ENCODE measurements around the gene METTL3. TPM values are rescaled to one million over a fixed set of nuclear protein-coding genes. Genes with fewer than 3 reads are reported as not detected.

METTL3 gene
- total and polyA plus RNA-seq, 2 donors (not counting 3 experiments of a cell fraction or from before 2014, with no cell fraction given) = 65.0 to 85.3 TPM

- ChIA-PET CTCF (interaction anchor here (1.7 kb wide), 1 partner anchor 35 kb away, joined by 5 read pairs; no protein-coding TSS in a partner anchor), POLR2A (no interaction called here)
These were observed 22.2 kb upstream of the METTL3 start for GRCh38 chr14:21533294-21533693.

More at GRCh38 chr14:21533294-21533693, 22.2 kb upstream of the METTL3 start:
- Histone ChIP-seq H3K4me3 (replicated peaks in 1 of 3; ENCODE audit: insufficient read depth in 1 of 3, low read depth in 1 of 3, low read length in 3 of 3) (no peak overlapping the region), H3K36me3 (ENCODE audit: control insufficient read depth in 2 of 2, extremely low read depth in 1 of 2, insufficient read depth in 2 of 2, low read length in 2 of 2) (no peaks in the 10 kb centered on the region), H3K9ac (replicated peaks; ENCODE audit: extremely low read depth, insufficient read depth, low read length) (no peak overlapping the region), H3K9me3 (replicated peaks; ENCODE audit: control insufficient read depth, insufficient read depth, low read length) (no peaks in the 10 kb centered on the region), H4K20me1 (replicated peaks; ENCODE audit: control insufficient read depth, extremely low read depth, insufficient read depth, low read length) (no peaks in the 10 kb centered on the region), H3K4me2 (ENCODE audit: insufficient read depth, low read length) (no peak overlapping the region), H3K4me1 (ENCODE audit: control insufficient read depth, extremely low read depth, insufficient read depth, low read length) (no peaks in the 10 kb centered on the region), H3K27me3 (ENCODE audit: control insufficient read depth in 2 of 2, insufficient read depth in 2 of 2, low read length in 2 of 2) (peaks cover 52 to 60% of the 10 kb centered on the region in 2 experiments), H3K79me2 (ENCODE audit: control insufficient read depth, insufficient read depth, low read length) (no peaks in the 10 kb centered on the region), H3K27ac (ENCODE audit: insufficient read depth, low read depth, low read length) (no peak overlapping the region), H2AFZ (ENCODE audit: low read depth, low read length) (no peak overlapping the region), H3K9me1 (replicated peaks; ENCODE audit: control insufficient read depth, extremely low read depth, insufficient read depth, low read length) (no peaks in the 10 kb centered on the region)
- no peak for TF ChIP-seq MAX (IDR thresholded peaks at IDR 0.05; ENCODE audit: insufficient read depth, insufficient read length)
- no peak for TF ChIP-seq JUN (IDR thresholded peaks at IDR 0.05; ENCODE audit: borderline replicate concordance, insufficient read depth, insufficient read length, low read depth)
- TF ChIP-seq EZH2 (IDR thresholded peaks at IDR 0.05; ENCODE audit: borderline replicate concordance, low read depth, low read length, severe bottlenecking) = no peak
- TF ChIP-seq CTCF (IDR thresholded peaks at IDR 0.05; ENCODE audit: extremely low read depth in 1 of 2, insufficient read depth in 1 of 2, low read depth in 1 of 2, low read length in 2 of 2) = no peak
- TF ChIP-seq POLR2A (IDR thresholded peaks at IDR 0.05; ENCODE audit: low read depth, low read length) = no peak
- TF ChIP-seq GATA2 (IDR thresholded peaks at IDR 0.05; ENCODE audit: insufficient read depth, insufficient read length, low read depth, low read length) = no peak
- no peak for TF ChIP-seq MYC (IDR thresholded peaks at IDR 0.05; ENCODE audit: low read depth, low read length)
- no peak for TF ChIP-seq POLR2AphosphoS5 (IDR thresholded peaks at IDR 0.05; ENCODE audit: insufficient read depth, low read depth, low read length)
- TF ChIP-seq FOS (IDR thresholded peaks at IDR 0.05; ENCODE audit: borderline replicate concordance, insufficient read depth, low read length) = no peak
- intact Hi-C loops (cut with micrococcal nuclease) = no loop called here
- no peak for DNase-seq (ENCODE audit: low read depth, low spot score)
- BruUV-seq (replicated peaks) = no TSS peak
- FAIRE-seq = no peak
- dilution Hi-C loops (cut with MboI; ENCODE audit: extremely low pct_ligation_motif_present, low sequenced_read_pairs) = no loop called here

Data from endothelial cell of umbilical vein (primary cell).